Vagina (tissue), 2 donors: ENCODE results near the gene SLC10A7. TPM values are rescaled to one million over a fixed set of nuclear protein-coding genes. Genes with fewer than 3 reads are reported as not detected.

Source experiments
- DNase-seq, 2 donors: peaks; one replicate each; pipeline ENCODE4 v3.0.0-alpha.2; 2017; ENCODE audit errors: extremely low spot score in 2 of 2
- H3K27ac ChIP-seq: fragments of 200-600 bp; sonication (generic); one replicate; pipeline ENCODE4 v1.5.1; 2019
- H3K27me3 ChIP-seq: fragments of 200-600 bp; sonication (generic); one replicate; pipeline ENCODE4 v1.5.1; 2019
- H3K36me3 ChIP-seq, 2 donors: fragments of 200-600 bp; sonication (generic); one replicate each; pipeline ENCODE4 v1.5.1; 2017 to 2019
- H3K4me1 ChIP-seq: fragments of 200-600 bp; sonication (generic); one replicate; pipeline ENCODE4 v1.5.1; 2019
- H3K4me3 ChIP-seq, 2 donors: fragments of 200-600 bp; sonication (generic); 1 replicate in 1 of 2; 2 replicates in 1 of 2; pipeline ENCODE4 v1.5.1; 2016 to 2019
- H3K9me3 ChIP-seq: fragments of 200-600 bp; sonication (generic); one replicate; pipeline ENCODE4 v1.5.1; 2019
- CTCF ChIP-seq, 3 experiments: fragments of 450-650 bp in 2 of 3; fragments of 200-600 bp in 1 of 3; sonication (generic) in 1 of 3; IDR thresholded peaks; one replicate each; pipeline ENCODE4 v1.5.1; 2017 to 2019; ENCODE audit warnings: antibody characterized with exemption in 3 of 3, mild to moderate bottlenecking in 2 of 3, moderate library complexity in 2 of 3
- POLR2A ChIP-seq, 2 donors: fragments of 450-650 bp; IDR thresholded peaks; one replicate each; pipeline ENCODE4 v1.6.1; 2017; ENCODE audit warnings: antibody characterized with exemption in 2 of 2, mild to moderate bottlenecking in 2 of 2, moderate library complexity in 2 of 2
- POLR2AphosphoS5 ChIP-seq, 2 donors: sonication (generic); formaldehyde crosslinking; IDR thresholded peaks; one replicate each; pipeline ENCODE4 v1.9.0; 2017; ENCODE audit warnings: antibody characterized with exemption in 2 of 2, mild to moderate bottlenecking in 2 of 2, low read depth in 1 of 2; ENCODE audit not compliant: insufficient read depth in 1 of 2
- intact Hi-C: fragments of 100-400 bp; cut with DNase I; formaldehyde crosslinking; loops from one replicate; pipeline ENCODE4 v1.15.1; 2023
- total RNA-seq: library from RNA; depleted of rRNA; stranded (reverse); fragments of >200 nt; gene quantifications from one replicate; pipeline ENCODE4 v1.2.3, GENCODE V29; 2016

The SLC10A7 gene
- total RNA-seq, 1 donor from 2014 or later: 14.2 TPM

- no peak for TF ChIP-seq POLR2A (IDR thresholded peaks at IDR 0.05)
- TF ChIP-seq CTCF (IDR thresholded peaks at IDR 0.05): no peak
- TF ChIP-seq POLR2AphosphoS5 (IDR thresholded peaks at IDR 0.05; ENCODE audit: insufficient read depth in 1 of 2, low read depth in 1 of 2): no peak
- H3K4me1 ChIP-seq: no peaks in the 10 kb centered on the region
- H3K36me3 ChIP-seq: no peaks in the 10 kb centered on the region
- no peak overlapping the region for H3K4me3 ChIP-seq
- H3K27me3 ChIP-seq: no peaks in the 10 kb centered on the region
- H3K9me3 ChIP-seq: no peaks in the 10 kb centered on the region
- H3K27ac ChIP-seq: no peak overlapping the region
- intact Hi-C loops: no loop called here
- DNase-seq: no peak
Measured at GRCh38 chr4:146450524-146450923, 71.2 kb downstream of the SLC10A7 start.

GRCh38 chr4:146446555-146446954 lies 75.2 kb downstream of the SLC10A7 start:
- Histone ChIP-seq H3K4me3 (no peak overlapping the region), H3K4me1 (peaks cover 4% of the 10 kb centered on the region), H3K27ac (no peak overlapping the region), H3K27me3 (no peaks in the 10 kb centered on the region), H3K9me3 (no peaks in the 10 kb centered on the region), H3K36me3 (no peaks in the 10 kb centered on the region)
- intact Hi-C loops: no loop called here
- TF ChIP-seq POLR2A (IDR thresholded peaks at IDR 0.05) (no peak), CTCF (IDR thresholded peaks at IDR 0.05) (no peak), POLR2AphosphoS5 (IDR thresholded peaks at IDR 0.05; ENCODE audit: insufficient read depth in 1 of 2, low read depth in 1 of 2) (no peak)
- DNase-seq: no peak

- TF ChIP-seq CTCF (IDR thresholded peaks at IDR 0.05) (no peak), POLR2A (IDR thresholded peaks at IDR 0.05) (no peak), POLR2AphosphoS5 (IDR thresholded peaks at IDR 0.05; ENCODE audit: insufficient read depth in 1 of 2, low read depth in 1 of 2) (no peak)
- H3K27me3 ChIP-seq: no peaks in the 10 kb centered on the region
- no peak overlapping the region for H3K27ac ChIP-seq
- H3K4me3 ChIP-seq: no peak overlapping the region
- DNase-seq: no peak
- H3K9me3 ChIP-seq: no peaks in the 10 kb centered on the region
- H3K4me1 ChIP-seq: peaks cover 4% of the 10 kb centered on the region
- H3K36me3 ChIP-seq: no peaks in the 10 kb centered on the region
- intact Hi-C loops: no loop called here
Measured at GRCh38 chr4:146445198-146446150, 76.3 kb downstream of the SLC10A7 start.

- no peak overlapping the region for H3K4me3 ChIP-seq
- no peak for TF ChIP-seq POLR2AphosphoS5 (IDR thresholded peaks at IDR 0.05; ENCODE audit: insufficient read depth in 1 of 2, low read depth in 1 of 2)
- TF ChIP-seq POLR2A (IDR thresholded peaks at IDR 0.05): no peak
- TF ChIP-seq CTCF (IDR thresholded peaks at IDR 0.05): no peak
- intact Hi-C loops: no loop called here
- H3K36me3 ChIP-seq: no peaks in the 10 kb centered on the region
- H3K9me3 ChIP-seq: no peaks in the 10 kb centered on the region
- H3K27ac ChIP-seq: no peak overlapping the region
- no peaks in the 10 kb centered on the region for H3K27me3 ChIP-seq
- H3K4me1 ChIP-seq: peaks cover 4% of the 10 kb centered on the region
- DNase-seq: no peak
Measured at GRCh38 chr4:146443525-146443924, 78.2 kb downstream of the SLC10A7 start.

GRCh38 chr4:146442801-146443200 lies 78.9 kb downstream of the SLC10A7 start:
- intact Hi-C loops: no loop called here
- no peaks in the 10 kb centered on the region for H3K36me3 ChIP-seq
- no peak overlapping the region for H3K4me3 ChIP-seq
- H3K4me1 ChIP-seq: peaks cover 4% of the 10 kb centered on the region
- no peaks in the 10 kb centered on the region for H3K9me3 ChIP-seq
- no peak for TF ChIP-seq POLR2AphosphoS5 (IDR thresholded peaks at IDR 0.05; ENCODE audit: insufficient read depth in 1 of 2, low read depth in 1 of 2)
- TF ChIP-seq CTCF (IDR thresholded peaks at IDR 0.05): no peak
- TF ChIP-seq POLR2A (IDR thresholded peaks at IDR 0.05): no peak
- DNase-seq: no peak
- H3K27ac ChIP-seq: no peak overlapping the region
- H3K27me3 ChIP-seq: no peaks in the 10 kb centered on the region
